ENCODE results near the gene KCNT2.

The KCNT2 gene

DNA sequence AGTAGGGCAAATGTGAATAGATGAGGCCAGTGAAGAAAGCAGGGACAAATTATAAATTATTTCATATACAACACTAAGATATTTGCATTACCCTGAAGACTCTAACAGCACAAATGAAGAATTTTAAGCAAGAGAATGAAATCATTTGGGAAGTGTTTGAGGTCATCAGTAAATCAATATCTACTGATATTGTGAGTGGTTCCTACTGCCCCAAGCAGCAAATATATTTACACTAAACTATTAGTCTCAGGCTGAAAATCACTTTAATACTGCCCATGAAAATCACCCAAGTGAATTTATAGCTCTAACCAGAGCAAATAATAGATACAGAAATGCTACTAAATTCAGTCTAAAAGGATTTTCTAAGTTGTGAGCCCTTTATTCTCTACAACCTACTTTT, 163.6 kb downstream of the KCNT2 start:
- no peak for DNase-seq

DNA sequence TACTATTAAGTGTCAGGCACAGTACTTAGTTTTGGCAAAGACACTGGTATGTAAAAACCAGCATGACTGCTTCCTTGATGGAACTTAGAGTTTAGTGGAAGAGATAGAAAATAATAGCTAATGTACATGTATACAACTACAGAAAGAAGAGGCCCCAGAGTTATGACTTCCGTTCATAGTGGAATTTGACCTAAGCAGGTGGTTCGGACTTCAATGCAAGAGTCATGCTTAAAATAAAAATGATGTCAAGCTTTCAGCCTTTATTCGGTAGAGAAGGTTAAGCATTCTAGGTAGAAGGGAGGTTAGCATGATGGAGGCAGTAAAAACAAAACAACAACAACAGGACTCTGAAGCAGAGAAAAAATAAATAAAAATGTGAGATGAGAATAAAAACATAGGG, 165.9 kb downstream of the KCNT2 start:
- no peak for DNase-seq

DNA sequence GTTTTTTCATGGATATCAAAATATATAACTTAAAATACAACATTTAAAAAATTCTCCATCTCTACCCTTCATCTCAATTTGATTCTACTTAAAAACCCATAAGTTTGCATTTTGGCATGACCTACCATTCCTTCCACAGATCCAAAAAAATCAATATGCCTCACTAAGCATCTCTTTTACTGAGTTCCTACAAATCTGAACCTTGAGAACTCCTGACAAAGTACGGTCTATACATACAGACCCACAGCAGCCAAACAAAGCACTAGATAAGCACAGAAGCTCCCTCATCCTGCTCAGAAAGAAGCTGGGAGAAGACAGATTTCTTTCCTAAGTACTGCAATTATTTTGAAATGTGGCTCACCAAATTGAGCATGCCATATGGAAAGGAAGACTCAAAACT, 167.5 kb downstream of the KCNT2 start:
- DNase-seq, result no peak

DNA sequence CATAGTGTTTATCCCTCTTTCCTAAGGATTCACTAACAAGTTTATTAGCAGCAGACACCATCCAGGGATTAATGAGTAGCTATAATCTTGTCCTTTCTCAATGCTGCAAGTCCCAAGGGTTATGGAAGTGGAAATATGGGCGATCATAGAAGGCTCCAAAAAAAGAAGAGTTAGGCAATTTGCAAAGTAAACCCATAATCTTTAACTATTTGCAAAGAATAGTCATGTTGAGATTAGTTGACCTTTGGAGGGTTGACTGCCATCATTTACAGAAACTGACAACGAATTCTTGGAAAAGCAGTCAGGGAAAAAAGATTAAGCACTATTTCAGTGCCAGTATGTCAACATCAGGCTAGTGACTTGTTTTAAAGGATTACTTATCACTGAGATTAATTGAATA, 169.9 kb downstream of the KCNT2 start:
- DNase-seq, result no peak

DNA sequence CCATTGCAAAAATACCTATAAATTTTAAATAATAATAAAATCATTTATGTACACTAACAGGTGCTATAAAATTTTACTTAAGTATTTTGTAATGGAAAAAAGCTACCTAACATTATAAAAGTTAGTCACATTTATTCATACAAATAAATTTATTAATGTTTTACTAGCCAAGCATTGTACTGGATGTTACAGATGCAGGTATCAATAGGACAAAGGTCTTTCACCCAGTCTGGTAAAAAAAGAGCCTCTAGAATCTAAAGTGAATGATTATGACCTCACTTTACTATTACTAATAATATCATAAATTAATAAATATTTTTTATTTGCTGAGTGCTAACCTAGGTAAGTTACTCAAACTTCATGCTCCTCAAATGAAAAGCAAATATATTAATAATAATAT, 170.6 kb downstream of the KCNT2 start:
- no peak for DNase-seq

DNA sequence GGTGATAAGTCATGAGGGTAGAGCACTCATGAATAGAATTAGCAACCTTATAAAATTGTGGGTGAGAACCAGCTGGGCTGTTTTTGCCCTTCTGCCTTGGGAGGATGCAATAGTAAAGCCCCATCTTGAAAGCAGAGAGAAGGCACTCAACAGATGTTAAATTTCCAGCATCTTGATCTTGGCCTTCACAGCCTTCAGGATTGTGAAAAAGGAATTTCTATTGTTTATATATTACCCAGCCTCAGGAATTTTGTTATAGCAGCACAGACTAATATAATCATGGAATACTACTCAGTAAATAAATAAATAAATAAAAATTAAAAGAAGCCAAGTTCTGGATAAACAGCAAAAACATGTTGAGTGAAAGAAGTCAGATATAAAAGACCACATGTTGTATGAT, 175.2 kb downstream of the KCNT2 start:
- DNase-seq, result no peak

DNA sequence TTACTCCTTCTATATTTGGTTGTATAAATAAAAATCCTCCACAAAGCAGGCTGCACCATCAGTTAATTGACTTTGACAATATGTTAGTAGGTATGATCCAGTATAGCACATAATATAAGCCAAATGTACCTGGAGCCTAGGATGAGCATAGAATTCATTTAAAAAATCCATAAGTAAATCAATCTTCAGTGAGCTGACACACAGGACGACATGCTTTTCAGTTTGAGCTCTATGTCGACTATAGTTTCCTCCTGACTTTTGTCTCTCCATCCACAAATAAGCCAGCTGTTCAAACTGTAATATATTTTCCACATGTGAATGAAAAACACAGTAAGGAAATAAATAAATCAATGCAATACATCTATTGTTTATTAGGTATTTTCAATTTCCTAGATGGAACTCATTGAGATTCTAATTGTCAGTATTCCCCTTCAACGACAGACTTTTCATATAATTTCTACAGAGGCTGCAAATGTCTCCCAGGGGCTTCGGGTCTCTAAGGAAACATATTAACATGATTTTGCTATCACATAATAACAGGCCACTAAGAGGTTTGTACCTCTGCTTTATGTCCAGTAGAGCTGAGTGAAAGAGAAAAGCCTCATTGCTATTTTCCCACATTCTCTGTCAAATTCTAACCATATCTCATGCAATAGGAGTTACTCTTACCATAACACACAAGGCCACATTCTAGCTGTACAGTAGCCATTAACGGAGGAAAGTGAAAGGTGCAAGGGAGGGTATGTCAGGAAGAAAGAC, 180.1 kb downstream of the KCNT2 start:
- no peak for DNase-seq

DNA sequence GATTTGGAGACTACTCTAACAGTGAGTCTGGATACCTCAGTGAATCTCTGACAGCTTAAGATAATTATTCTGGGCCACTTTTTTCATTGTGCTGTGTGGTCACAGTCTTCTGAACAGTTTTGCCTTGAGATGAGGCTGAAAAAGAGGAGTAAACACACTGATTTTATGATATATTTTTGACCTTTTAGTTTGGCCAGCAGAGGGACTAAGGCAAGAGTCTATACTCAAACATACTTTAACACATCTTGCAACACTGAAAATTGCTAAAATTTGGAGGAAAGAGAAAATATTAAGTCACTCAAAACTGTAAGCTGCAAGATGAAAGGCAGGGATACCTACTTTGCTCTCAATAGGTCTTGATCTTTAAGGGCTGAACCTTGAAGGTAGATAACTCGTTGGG, 182.7 kb downstream of the KCNT2 start:
- DNase-seq, result no peak

DNA sequence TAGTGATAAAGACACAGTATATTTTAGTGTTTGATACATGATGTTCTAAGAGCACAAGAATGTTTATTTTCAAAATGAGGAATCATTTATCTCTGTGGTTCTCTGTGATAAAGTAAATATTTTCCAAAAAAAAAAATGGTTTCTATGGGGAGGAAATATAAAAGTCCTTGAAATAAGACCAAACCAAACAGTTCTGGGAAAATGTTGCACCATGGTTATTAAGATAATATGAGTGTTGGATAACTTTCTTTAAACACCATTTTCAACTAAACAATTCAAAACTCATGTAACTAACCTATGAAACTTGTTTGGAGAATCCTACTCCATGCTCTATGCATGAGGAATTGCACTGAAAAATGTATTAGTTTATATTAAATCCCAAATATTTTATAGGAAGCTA, 184.6 kb downstream of the KCNT2 start:
- no peak for DNase-seq

DNA sequence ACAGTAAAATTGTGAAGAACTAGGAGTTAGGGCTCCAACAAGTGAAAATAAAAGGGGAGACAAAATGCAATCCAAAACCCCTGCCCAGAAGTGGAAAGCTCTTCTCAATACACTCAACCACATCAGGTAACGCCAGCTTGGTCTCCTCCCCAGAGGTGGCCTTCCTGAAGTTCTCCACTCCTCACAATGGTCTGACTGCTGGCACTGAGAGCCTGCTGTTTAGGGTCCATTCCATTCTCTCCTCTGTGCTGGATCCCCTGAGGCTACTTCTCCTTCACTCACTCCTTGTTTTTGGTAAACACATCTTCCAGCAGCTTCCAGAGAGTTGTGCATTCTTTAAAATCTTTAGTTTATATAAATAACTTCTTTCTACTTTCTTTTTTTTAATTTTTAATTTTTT, 189.5 kb downstream of the KCNT2 start:
- no peak for DNase-seq

DNA sequence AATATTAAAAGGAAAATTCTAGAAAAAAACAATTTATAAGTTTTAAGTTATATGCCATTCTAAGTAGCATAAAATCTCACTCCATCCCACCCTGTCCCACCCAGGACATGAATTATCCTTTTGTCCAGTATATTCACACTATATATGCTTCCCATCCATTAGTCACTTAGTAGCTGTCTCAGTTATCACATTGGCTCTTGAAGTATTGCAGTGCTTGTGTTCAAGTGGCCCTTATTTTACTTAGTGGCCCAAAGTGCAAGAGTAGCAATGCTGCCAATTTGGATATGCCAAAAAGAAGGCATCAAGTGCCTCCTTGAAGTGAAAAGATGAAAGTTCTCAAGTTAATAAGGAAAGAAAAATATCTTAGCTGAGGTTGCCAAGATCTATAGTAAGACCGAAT, 192.3 kb downstream of the KCNT2 start:
- no peak for DNase-seq

DNA sequence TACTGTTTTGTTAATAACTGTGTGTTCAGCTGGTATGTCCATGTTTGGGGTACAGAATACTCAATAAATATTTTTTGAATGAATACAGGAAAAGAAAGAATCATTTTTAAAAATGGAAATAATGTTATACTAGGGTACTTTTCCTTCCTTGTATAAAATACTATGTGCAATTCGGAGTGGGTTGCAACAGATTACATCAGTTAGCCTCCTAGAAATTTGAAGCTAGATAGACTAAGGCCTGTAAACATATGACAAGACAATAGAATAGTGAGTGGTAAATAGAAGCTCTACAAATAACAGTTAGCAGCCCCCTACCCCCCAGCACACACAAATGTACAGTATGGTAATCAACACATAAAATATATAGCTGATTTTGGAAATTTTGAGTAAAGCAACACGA, 195.9 kb downstream of the KCNT2 start:
- DNase-seq, result no peak

DNA sequence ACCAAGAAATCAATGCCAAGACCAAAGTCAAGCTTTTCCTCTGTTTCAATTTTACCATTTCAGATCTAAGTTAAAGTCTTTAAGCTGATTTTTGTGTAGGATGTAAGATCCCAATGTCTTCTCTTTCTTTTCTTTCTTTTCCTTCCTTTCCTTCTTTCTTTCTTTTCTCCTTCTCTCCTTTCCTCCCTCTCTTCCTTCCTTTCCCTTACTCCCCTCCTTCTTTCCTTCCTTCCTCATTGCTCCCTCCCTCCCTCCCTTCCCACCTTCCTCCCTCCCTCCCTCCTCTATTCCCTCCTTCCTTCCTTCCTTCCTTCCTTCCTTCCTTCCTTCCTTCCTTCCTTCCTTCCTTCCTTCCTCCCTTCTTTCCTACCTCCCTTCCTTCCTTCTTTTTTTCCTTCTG, 197.5 kb downstream of the KCNT2 start:
- no peak for DNase-seq

DNA sequence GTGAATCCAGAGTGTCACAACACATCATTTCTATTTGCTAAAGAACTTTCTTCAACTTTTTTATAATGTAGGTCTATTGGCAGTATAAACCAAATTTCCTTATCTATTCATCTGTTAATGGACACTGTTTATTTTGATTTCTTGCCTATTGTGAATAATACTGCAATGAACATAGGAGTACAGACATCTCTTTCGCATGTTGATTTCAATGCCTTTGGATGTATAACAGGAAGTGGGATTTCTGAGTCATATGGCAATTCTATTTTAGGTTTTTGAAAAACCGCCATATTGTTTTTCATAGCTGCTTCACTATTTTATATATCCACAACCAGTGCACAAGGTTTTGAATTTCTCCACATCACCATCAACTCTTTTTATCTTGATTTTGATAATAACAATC, 198.7 kb downstream of the KCNT2 start:
- no peak for DNase-seq

DNA sequence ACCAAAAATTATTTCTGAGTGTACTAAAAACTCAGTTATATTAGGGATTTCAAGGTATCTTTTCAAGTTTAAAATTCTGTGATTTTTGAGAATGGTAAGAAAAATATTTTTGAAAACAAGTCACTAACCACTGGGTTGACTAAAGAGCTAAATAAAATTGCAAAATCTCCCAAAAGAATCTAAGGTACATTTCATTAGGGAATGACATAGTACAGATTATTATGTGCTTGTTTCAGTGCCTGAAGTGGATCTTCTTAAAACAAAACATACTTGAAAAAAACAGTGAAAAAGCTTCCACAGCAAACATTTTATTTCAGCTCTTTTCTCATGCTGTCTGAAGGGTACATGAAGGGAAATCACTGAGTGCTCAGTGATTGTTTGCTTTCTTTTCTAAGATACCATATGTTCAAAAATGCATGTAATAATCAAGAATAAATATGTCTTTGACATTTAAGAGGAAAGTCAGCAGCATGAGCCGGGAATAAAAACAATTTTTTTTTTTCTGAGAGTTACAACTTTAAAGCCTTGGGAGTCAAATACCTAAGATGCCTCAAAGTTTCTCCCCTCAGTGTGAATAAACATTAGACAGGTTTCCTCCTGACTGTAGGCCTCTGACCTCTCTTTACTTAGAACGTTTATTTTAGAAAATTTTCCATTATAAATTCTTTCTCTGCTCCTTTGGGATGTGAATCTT, 200.7 kb downstream of the KCNT2 start:
- no peak for DNase-seq

DNA sequence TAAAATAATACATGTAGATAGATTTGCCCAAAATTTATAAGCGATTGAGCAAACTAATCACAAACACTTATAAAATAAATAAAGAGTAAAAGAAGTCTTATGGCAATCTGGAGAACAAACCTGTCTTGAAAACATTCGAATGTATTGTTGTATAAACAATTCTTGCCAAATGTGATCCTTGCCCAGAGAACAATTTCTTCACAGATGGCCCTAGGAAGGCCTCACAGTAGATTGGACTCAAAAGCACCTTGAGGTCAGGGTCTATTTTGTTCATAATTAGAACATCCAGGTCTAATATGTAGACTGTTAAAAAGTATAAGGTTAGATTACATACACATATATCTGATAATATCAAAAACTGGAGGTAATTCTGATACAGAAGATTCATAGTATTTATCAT, 202.4 kb downstream of the KCNT2 start:
- no peak for DNase-seq

DNA sequence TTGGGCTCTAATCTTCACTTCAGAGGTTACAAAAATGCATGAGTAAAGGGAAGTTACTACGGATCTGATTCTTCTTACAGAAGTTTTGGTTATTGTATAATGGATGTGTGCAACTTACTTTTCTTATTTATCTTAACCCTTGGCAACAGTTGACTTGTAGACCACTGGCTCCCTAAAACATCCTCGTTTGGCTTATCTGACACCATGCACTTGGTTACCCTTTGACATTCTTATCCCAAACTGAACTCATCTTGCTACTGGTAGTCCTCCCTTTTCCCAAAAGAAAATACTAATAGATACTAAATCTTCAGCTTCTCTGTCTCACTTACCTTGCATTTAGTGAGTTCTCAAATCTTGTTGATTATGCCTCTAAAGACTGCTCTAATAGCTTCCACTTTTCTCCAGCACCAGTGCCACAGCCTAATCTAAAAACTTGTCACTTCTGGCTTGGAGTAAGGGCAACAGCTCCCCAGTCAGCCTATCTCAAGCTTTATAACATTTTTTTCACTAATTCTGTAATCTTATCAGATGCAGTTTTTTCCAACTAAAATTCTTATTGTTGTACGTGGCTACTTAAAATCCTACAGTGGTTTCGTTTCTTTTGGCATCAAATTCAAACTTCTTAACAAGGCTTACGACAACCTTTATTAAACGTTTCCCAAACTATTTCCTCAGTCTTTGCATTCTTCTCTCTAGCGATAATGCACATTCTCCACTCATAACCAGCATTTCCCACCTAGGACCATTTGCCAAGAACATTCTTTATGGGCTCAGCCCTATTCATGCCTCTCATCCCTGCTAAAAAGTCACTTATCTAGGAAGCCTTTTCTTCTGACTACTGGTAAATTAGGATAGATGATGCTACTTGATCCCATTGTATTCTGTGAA, 204.2 kb downstream of the KCNT2 start:
- DNase-seq, result no peak

DNA sequence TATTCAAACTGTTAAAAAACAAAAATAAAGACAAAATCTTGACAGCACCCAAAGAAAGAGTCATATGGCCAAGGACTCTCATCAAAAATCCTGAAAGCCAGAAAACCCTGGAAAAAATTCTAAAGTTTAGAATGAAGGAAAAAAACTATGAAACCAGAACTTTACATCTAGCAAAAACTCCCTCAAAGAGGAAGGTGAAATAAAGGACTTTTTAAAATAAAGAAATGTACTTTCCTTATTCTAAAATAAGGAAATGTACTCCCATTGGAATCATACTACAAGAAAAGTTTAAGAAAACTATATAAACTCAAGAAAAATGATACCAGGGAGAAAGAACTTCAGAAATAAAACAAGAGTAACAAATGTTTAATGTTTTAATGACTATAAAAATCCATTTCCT, 206.3 kb downstream of the KCNT2 start:
- no peak for DNase-seq

DNA sequence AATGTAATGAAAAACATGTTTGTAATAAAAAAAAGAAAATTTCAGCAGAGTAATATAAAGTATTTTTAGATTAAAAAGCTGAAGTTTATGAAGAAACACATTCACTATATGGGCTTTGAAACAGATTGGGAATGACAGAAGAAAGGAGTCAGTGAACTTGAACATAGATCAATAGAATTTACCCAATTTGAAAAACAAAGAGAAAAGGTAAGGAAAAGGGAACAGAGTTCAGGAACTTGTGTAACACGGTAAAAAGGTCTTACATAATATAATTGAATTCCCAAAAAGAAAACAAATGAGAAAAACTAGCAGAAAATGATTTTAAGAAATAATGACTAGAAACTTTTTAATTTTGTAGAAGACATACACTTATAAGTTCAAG, 206.8 kb downstream of the KCNT2 start:
- no peak for DNase-seq

DNA sequence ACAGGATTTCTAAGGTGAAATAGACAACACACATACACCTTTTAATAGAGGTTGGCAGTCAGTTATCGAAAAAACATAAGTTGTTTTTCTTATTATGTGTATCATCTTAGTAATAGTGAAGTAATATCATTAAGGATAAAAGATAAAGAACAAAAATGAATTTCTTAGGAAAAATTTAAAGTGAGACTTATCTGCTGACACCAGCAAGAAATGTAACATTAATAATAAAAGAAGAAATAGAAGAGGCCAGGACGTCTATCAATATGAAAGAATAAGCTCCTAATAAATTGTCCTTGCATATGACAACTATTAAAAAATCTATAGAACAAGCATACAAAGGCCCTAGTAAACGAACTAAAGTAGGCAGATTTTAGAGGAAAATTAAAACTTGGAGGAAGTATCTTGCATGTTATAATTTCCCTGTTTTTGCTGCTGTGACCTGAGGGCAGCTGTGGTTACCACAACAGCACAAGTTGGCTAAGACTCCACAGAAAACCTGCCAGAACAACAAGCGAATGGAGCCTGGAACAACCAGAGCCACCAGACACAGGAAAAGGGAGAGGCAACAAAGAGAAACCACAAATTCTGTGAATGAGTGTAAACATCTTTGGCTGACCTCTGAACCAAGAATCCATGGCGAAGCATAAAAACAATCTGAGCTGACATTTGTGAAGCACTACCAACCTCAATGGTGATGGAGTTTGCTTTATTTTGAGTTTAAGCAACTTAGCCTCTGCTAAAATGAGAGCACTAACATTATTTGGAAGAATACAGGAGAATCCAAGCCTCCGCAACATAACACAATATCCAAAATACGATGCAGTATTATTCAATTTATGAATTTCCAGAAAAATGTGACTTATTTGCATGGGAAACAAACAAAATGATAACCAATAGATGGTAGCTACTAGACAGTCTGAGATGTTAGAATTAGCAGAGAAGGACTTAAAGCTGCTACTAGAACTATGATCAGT, 207.5 kb downstream of the KCNT2 start:
- no peak for DNase-seq

DNA sequence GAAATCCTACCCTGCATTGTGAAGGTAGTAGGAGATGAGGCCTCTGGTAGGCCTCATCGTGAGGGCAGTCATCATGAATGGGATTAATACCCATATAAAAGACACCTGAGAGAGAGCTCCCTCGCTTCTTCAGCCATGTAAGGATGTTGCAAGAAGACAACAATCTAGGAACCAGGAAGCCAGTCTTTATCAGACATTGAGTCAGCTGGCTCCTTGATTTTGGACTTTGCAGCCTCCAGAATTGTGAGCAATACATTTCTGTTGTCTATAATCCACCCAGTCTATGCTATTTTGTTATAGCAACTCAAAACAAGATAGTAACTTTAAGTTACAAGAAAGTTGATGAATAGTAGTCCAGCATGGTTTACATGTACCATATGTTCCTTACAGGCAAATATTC, 208.5 kb downstream of the KCNT2 start:
- DNase-seq, result no peak

DNA sequence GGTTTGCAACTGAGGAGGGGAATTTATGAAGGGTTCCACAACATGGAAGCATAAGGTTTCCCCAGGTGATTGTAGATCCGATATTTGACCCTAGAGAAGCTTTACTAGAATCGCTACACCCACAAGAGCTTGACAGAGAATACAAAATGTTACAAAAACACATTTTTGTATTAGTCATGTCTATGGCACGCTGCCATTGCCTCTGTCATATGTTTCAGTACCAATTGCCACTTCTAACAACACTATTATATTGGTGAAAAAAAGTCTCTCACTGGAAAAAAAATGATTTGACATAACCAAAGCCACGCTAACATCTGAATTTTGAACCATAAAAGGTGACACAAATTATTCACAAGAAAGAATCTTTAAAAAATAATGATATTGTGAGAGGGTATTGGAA, 214.5 kb downstream of the KCNT2 start:
- DNase-seq, result peak; percentile 51

DNA sequence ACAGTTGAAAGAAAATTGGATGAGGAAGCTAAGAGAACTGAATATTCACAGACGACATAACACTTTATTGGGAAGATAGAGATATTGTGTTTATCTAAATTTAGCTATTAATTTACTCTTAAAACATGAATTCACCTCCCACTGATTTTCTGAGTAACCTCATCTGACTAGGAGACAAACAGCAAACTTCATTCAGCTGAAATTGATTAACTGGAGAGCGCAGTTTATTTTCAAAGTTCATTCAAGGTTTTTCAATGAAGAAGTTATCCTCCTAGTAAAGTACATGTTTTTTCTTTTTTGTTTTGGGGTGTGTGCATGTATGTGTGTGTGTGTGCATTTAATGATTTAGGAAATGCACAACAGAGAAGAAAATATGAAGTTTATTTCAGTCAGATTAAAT, 215.0 kb downstream of the KCNT2 start:
- no peak for DNase-seq

Measured in NCI-H446 treated with DMSO at 0.1 percent for 48 hours (cell line).